Testis (tissue), 2 donors: ENCODE measurements around the gene OR2AT4.

ENCODE experiments used
- CTCF ChIP-seq, 3 experiments: fragments of 450-650 bp in 2 of 3; fragments of 200-600 bp in 1 of 3; sonication (generic) in 1 of 3; IDR thresholded peaks; one replicate each; pipeline ENCODE4 v1.5.1; 2016 to 2019; ENCODE audit warnings: antibody characterized with exemption in 3 of 3, mild to moderate bottlenecking in 2 of 3, moderate library complexity in 1 of 3
- POLR2A ChIP-seq: fragments of 450-650 bp; IDR thresholded peaks from one replicate; pipeline ENCODE4 v1.6.1; 2017; ENCODE audit warnings: antibody characterized with exemption, mild to moderate bottlenecking, moderate library complexity

- TF ChIP-seq CTCF (IDR thresholded peaks at IDR 0.05): no peak
- no peak for TF ChIP-seq POLR2A
Observed at GRCh38 chr11:75126564-75126963, 29.9 kb upstream of the OR2AT4 start.
